Mesenchymal stem cell (in vitro differentiated cells and primary cell): ENCODE data around the gene TLE5.

Experiments
- DNase-seq: peaks from one replicate; pipeline ENCODE4 v3.0.0-alpha.2; 2013
- H2AFZ ChIP-seq: one replicate; pipeline ENCODE4 v1.6.1; 2013; ENCODE audit warnings: low read depth, mild to moderate bottlenecking, control low read depth, inconsistent platforms, low read length, moderate library complexity
- H2AK5ac ChIP-seq: 2 replicates; pipeline ENCODE4 v1.6.1; 2013; ENCODE audit warnings: low read length, moderate library complexity, mild to moderate bottlenecking, inconsistent platforms; ENCODE audit not compliant: severe bottlenecking
- H2BK120ac ChIP-seq: one replicate; pipeline ENCODE4 v1.6.1; 2013; ENCODE audit warnings: low read depth, mild to moderate bottlenecking, inconsistent platforms, low read length, moderate library complexity
- H2BK12ac ChIP-seq, 2 experiments: one replicate each; pipeline ENCODE4 v1.6.1; 2013; ENCODE audit warnings: inconsistent platforms in 2 of 2, low read length in 2 of 2, mild to moderate bottlenecking in 2 of 2, moderate library complexity in 2 of 2, control low read depth in 1 of 2
- H2BK15ac ChIP-seq: one replicate; pipeline ENCODE4 v1.6.1; 2013; ENCODE audit warnings: mild to moderate bottlenecking, low read depth, inconsistent platforms; ENCODE audit not compliant: poor library complexity, severe bottlenecking
- H2BK5ac ChIP-seq: 2 replicates; pipeline ENCODE4 v1.6.1; 2013; ENCODE audit warnings: low read depth, mild to moderate bottlenecking, low read length, control low read depth, inconsistent platforms; ENCODE audit not compliant: poor library complexity, severe bottlenecking
- H3K14ac ChIP-seq, 2 experiments: one replicate each; pipeline ENCODE4 v1.6.1; 2013; ENCODE audit warnings: inconsistent platforms in 2 of 2, low read length in 2 of 2, control low read depth in 1 of 2, mild to moderate bottlenecking in 1 of 2, moderate library complexity in 1 of 2
- H3K18ac ChIP-seq, 2 experiments: one replicate each; pipeline ENCODE4 v1.6.1; 2013; ENCODE audit warnings: inconsistent platforms in 2 of 2, low read length in 2 of 2, control low read depth in 1 of 2, low read depth in 1 of 2, mild to moderate bottlenecking in 1 of 2
- H3K23ac ChIP-seq, 2 experiments: one replicate each; pipeline ENCODE4 v1.6.1; 2013; ENCODE audit warnings: inconsistent platforms in 2 of 2, low read length in 2 of 2, mild to moderate bottlenecking in 2 of 2, moderate library complexity in 2 of 2, control low read depth in 1 of 2
- H3K27ac ChIP-seq: 2 replicates; pipeline ENCODE4 v1.5.1; 2013; ENCODE audit warnings: mild to moderate bottlenecking, moderate library complexity, low read length, control low read depth, inconsistent platforms; ENCODE audit not compliant: poor library complexity, severe bottlenecking
- H3K27me3 ChIP-seq, 2 experiments: 2 replicates each; pipeline versions ENCODE4 v1.6.1 to v1.7.0; 2013; ENCODE audit warnings: low read length in 2 of 2, mild to moderate bottlenecking in 2 of 2, moderate library complexity in 2 of 2, control low read depth in 1 of 2, inconsistent platforms in 1 of 2; ENCODE audit not compliant: control insufficient read depth in 1 of 2, insufficient read depth in 1 of 2
- H3K36me3 ChIP-seq, 2 experiments: 2 replicates each; pipeline versions ENCODE4 v1.6.1 to v1.7.0; 2013; ENCODE audit warnings: low read length in 2 of 2, control low read depth in 1 of 2, inconsistent platforms in 1 of 2, low read depth in 1 of 2, mild to moderate bottlenecking in 1 of 2; ENCODE audit not compliant: insufficient read depth in 2 of 2, control insufficient read depth in 1 of 2
- H3K4ac ChIP-seq, 2 experiments: one replicate each; pipeline ENCODE4 v1.6.1; 2013; ENCODE audit warnings: inconsistent platforms in 2 of 2, low read length in 2 of 2, mild to moderate bottlenecking in 2 of 2, moderate library complexity in 2 of 2, control low read depth in 1 of 2, low read depth in 1 of 2
- H3K4me1 ChIP-seq: 2 replicates; pipeline ENCODE4 v1.6.1; 2013; ENCODE audit warnings: low read depth, low read length, control low read depth; ENCODE audit not compliant: control insufficient read depth, insufficient read depth
- H3K4me2 ChIP-seq: 2 replicates; pipeline ENCODE4 v1.6.1; 2013; ENCODE audit warnings: low read length, mild to moderate bottlenecking, inconsistent platforms; ENCODE audit not compliant: poor library complexity, severe bottlenecking
- H3K4me3 ChIP-seq, 2 experiments: 2 replicates each; pipeline versions ENCODE4 v1.5.1 to v1.7.0; 2013; ENCODE audit warnings: low read length in 2 of 2, mild to moderate bottlenecking in 2 of 2, control low read depth in 1 of 2, low read depth in 1 of 2; ENCODE audit not compliant: insufficient read depth in 1 of 2
- H3K79me1 ChIP-seq: replicated peaks from 2 replicates; pipeline ENCODE4 v1.6.1; 2013; ENCODE audit warnings: mild to moderate bottlenecking, control low read depth, low read length, inconsistent platforms; ENCODE audit not compliant: poor library complexity, severe bottlenecking
- H3K9ac ChIP-seq: 2 replicates; pipeline ENCODE4 v1.7.0; 2013; ENCODE audit warnings: mild to moderate bottlenecking, low read length, moderate library complexity
- H3K9me3 ChIP-seq: 2 replicates; pipeline ENCODE4 v1.7.0; 2013; ENCODE audit warnings: mild to moderate bottlenecking, low read length; ENCODE audit not compliant: control insufficient read depth
- H4K8ac ChIP-seq: one replicate; pipeline ENCODE4 v1.6.1; 2013; ENCODE audit warnings: inconsistent platforms, mild to moderate bottlenecking, low read length, moderate library complexity
- H4K91ac ChIP-seq: one replicate; pipeline ENCODE4 v1.6.1; 2013; ENCODE audit warnings: mild to moderate bottlenecking, low read length, inconsistent platforms
- WGBS: methylation state at CpG from one replicate; pipeline ENCODE4 v1.1.7; 2013; ENCODE audit warnings: mixed read lengths; 5-methylcytosine and 5-hydroxymethylcytosine counted together

The TLE5 gene

DNA sequence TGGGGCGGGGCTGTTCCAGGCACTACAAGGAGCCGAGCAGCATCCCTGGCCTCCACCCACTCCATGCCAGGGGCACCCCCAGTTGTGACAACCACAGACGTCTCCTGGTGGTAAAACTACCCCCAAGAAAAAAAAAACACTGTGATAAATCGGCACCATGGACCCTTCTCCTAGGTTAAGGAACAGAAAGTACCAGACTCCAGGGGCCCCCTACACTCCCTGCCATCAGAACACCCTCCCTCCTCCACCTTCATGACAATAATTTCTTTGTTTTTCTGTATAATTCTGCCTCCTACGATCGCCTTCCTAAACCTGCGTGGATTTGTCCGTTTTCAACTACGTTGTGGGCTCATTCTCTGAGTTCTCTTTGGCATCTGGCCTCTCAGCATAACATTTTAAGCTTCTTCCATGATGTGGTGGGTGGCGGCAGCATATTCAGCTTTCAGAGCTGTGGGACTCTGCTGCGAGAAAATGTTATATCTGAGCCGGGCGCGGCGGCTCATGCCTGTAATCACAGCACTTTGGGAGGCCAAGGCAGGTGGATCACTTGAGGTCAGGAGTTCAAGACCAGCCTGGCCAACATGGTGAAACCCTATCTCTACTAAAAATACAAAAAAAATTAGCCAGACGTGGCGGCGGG is 41.9 kb downstream of the TLE5 start:
- H3K79me1 ChIP-seq = no peaks in the 10 kb centered on the region
- no peak overlapping the region for H4K91ac ChIP-seq
- no peak overlapping the region for H3K4me3 ChIP-seq
- no peak overlapping the region for H3K23ac ChIP-seq
- H3K18ac ChIP-seq = no peak overlapping the region
- H4K8ac ChIP-seq = no peak overlapping the region
- H2BK120ac ChIP-seq = no peak overlapping the region
- H2BK5ac ChIP-seq = no peak overlapping the region
- DNase-seq = no peak
- peak overlapping the region; percentile 7 for H2BK15ac ChIP-seq
- no peak overlapping the region for H3K14ac ChIP-seq
- H3K4me2 ChIP-seq = no peak overlapping the region
- H2AK5ac ChIP-seq = no peak overlapping the region
- peaks cover 0 to 3% of the 10 kb centered on the region in 2 experiments for H3K36me3 ChIP-seq
- H2AFZ ChIP-seq = no peak overlapping the region
- peaks cover under 1 to 25% of the 10 kb centered on the region in 2 experiments for H3K27me3 ChIP-seq
- H2BK12ac ChIP-seq = no peak overlapping the region
- no peak overlapping the region for H3K27ac ChIP-seq
- H3K4ac ChIP-seq = no peak overlapping the region
- H3K9me3 ChIP-seq = no peaks in the 10 kb centered on the region
- H3K4me1 ChIP-seq = peaks cover 7% of the 10 kb centered on the region
- WGBS = 84% methylated on average over 18 of the region's 18 CpGs
- no peak overlapping the region for H3K9ac ChIP-seq

DNA sequence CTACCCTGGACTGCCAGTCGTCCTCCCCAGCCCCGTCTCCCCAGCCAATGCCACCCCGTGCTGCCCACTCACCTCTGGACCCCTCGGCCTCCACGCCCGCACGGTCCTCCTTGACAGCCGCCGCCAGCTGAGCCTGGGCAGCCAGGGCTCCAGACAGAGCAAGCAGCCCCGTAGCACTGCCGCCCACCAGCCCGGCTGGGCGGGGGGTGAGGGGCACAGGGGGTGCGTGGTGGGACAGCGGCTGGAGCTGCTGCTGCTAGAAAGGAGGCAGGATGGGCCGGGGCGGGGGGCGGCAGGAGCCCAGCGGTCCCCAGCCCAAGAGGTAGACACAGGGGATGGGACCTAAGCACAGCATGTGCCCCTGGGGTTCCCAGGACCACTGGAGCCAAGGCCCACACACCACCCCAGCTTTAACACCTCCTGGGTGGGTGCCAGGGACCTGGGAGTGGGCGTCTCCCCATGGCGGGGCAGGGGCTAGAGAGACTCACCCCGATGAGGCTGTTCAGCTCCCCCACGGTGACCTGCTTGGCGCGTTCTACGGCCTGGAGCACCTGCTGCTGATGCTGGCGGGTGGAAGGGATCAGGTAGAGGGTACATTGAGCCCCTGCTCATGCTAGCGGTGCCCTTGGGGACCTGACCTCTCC is 43.0 kb downstream of the TLE5 start:
- no peak overlapping the region for H2AFZ ChIP-seq
- H2BK15ac ChIP-seq = no peak overlapping the region
- WGBS = 89% methylated on average over 25 of the region's 28 CpGs
- H3K4ac ChIP-seq = no peak overlapping the region
- peaks cover 0 to 14% of the 10 kb centered on the region in 2 experiments for H3K27me3 ChIP-seq
- H4K91ac ChIP-seq = no peak overlapping the region
- H3K9me3 ChIP-seq = no peaks in the 10 kb centered on the region
- no peak overlapping the region for H2BK12ac ChIP-seq
- H3K79me1 ChIP-seq = no peaks in the 10 kb centered on the region
- H3K4me3 ChIP-seq = no peak overlapping the region
- no peak overlapping the region for H4K8ac ChIP-seq
- no peak overlapping the region for H3K18ac ChIP-seq
- H2AK5ac ChIP-seq = no peak overlapping the region
- peaks cover 0 to 3% of the 10 kb centered on the region in 2 experiments for H3K36me3 ChIP-seq
- no peak overlapping the region for H3K9ac ChIP-seq
- no peak overlapping the region for H3K4me2 ChIP-seq
- no peak overlapping the region for H2BK5ac ChIP-seq
- no peak for DNase-seq
- H3K14ac ChIP-seq = no peak overlapping the region
- H3K23ac ChIP-seq = no peak overlapping the region
- no peak overlapping the region for H2BK120ac ChIP-seq
- no peaks in the 10 kb centered on the region for H3K4me1 ChIP-seq
- no peak overlapping the region for H3K27ac ChIP-seq

- no peaks in the 10 kb centered on the region for H3K79me1 ChIP-seq
- no peak overlapping the region for H3K9ac ChIP-seq
- H3K4me2 ChIP-seq = no peak overlapping the region
- no peak overlapping the region for H3K23ac ChIP-seq
- H3K18ac ChIP-seq = no peak overlapping the region
- no peak overlapping the region for H3K27ac ChIP-seq
- H3K4me3 ChIP-seq = no peak overlapping the region
- H3K9me3 ChIP-seq = no peaks in the 10 kb centered on the region
- H2BK15ac ChIP-seq = no peak overlapping the region
- peaks cover 0 to 3% of the 10 kb centered on the region in 2 experiments for H3K36me3 ChIP-seq
- H2BK120ac ChIP-seq = no peak overlapping the region
- peaks cover 0 to 4% of the 10 kb centered on the region in 2 experiments for H3K27me3 ChIP-seq
- no peak overlapping the region for H3K4ac ChIP-seq
- 89% methylated on average over 4 of the region's 7 CpGs for WGBS
- H3K4me1 ChIP-seq = peaks cover 3% of the 10 kb centered on the region
- no peak overlapping the region for H4K91ac ChIP-seq
- H3K14ac ChIP-seq = no peak overlapping the region
- no peak overlapping the region for H2AFZ ChIP-seq
- DNase-seq = no peak
- H2BK5ac ChIP-seq = no peak overlapping the region
- H2BK12ac ChIP-seq = no peak overlapping the region
- H2AK5ac ChIP-seq = no peak overlapping the region
- no peak overlapping the region for H4K8ac ChIP-seq
Observed at GRCh38 chr19:3017923-3018322, 44.4 kb downstream of the TLE5 start.

DNA sequence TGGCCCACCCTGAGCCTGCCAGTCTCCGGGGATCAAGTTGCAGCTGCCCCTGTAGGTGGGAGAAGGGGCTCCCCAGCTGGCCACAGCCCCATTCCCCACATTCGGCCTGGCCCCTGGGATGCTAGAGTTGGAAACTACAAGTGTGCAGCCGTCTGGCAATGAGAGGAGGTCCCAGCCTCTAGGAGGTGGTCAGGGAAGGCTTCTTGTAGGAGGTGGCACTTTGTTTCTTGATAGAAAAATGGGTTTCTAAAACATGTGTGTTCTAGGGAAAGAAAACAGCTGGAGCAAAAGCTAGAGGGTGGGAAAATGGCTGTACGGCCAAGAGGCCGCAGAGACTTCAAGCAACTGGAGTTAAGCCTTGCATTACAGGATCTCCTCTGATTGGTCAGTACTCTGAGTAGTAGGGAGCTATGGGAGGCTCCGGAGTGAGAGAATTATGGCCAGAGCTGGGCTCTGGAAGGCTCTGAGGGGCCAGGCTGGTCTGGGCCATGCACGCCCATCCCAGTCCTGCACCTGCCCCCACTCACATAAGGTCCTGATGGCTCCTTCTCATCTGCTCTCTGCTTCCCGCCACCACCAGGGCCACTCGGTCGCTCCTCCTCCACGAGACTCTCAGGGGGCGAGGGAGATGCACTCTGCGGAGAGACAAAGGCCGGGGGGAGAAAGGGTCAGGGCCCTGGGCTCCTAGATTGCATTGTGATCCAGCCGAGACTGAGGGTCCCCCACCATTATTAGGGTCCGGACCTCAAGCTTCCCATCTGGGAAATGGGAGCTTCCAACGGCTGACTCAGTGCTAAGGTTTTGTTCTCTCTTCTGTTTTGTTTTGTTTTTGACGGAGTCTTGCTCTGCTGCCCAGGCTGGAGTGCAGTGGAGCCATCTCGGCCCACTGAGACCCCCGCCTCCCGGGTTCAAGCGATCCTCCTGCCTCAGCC is 46.9 kb downstream of the TLE5 start:
- Histone ChIP-seq H3K9me3 (no peaks in the 10 kb centered on the region), H3K79me1 (no peaks in the 10 kb centered on the region), H3K23ac (no peak overlapping the region), H3K18ac (no peak overlapping the region), H2BK15ac (peak overlapping the region; percentile 20), H2BK5ac (no peak overlapping the region), H3K27me3 (peaks cover 4 to 6% of the 10 kb centered on the region in 2 experiments), H4K8ac (no peak overlapping the region), H3K27ac (no peak overlapping the region), H3K4me1 (peaks cover 3% of the 10 kb centered on the region), H3K4ac (no peak overlapping the region), H4K91ac (no peak overlapping the region), H2AK5ac (no peak overlapping the region), H3K4me2 (no peak overlapping the region), H3K14ac (no peak overlapping the region), H3K9ac (no peak overlapping the region), H3K4me3 (no peak overlapping the region), H2AFZ (no peak overlapping the region), H2BK12ac (no peak overlapping the region), H3K36me3 (peaks cover 0 to 3% of the 10 kb centered on the region in 2 experiments), H2BK120ac (no peak overlapping the region)
- WGBS = 95% methylated on average over 22 of the region's 22 CpGs
- DNase-seq = no peak
